Fibroblast of lung (primary cell): ENCODE measurements around the gene TXNDC5. TPM values are rescaled to one million over a fixed set of nuclear protein-coding genes. Genes with fewer than 3 reads are reported as not detected.

ENCODE experiments used
- DNase-seq, 2 donors: peaks; one replicate each; pipeline versions ENCODE4 v3.0.0 to v3.0.0-alpha.2; 2010; ENCODE audit warnings: low read depth in 2 of 2
- H2AFZ ChIP-seq: 2 replicates; pipeline ENCODE4 v1.5.1; 2012; ENCODE audit warnings: low read length, control low read depth, inconsistent platforms
- H3K27ac ChIP-seq: 2 replicates; pipeline ENCODE4 v1.5.1; 2011; ENCODE audit warnings: low read length, control low read depth; ENCODE audit not compliant: insufficient read depth
- H3K27me3 ChIP-seq: 2 replicates; pipeline ENCODE4 v1.5.1; 2011; ENCODE audit warnings: mild to moderate bottlenecking, low read length; ENCODE audit not compliant: control insufficient read depth, insufficient read depth
- H3K36me3 ChIP-seq: 2 replicates; pipeline ENCODE4 v1.5.1; 2011; ENCODE audit warnings: low read length; ENCODE audit not compliant: control insufficient read depth, insufficient read depth
- H3K4me1 ChIP-seq: 2 replicates; pipeline ENCODE4 v1.5.1; 2011; ENCODE audit warnings: low read length; ENCODE audit not compliant: control insufficient read depth, insufficient read depth; ENCODE audit errors: extremely low read depth
- H3K4me2 ChIP-seq: 2 replicates; pipeline ENCODE4 v1.5.1; 2011; ENCODE audit warnings: low read length, control low read depth; ENCODE audit not compliant: insufficient read depth; ENCODE audit errors: extremely low read depth
- H3K4me3 ChIP-seq, 4 experiments: fragments of 200-600 bp in 1 of 4; sonication (generic) in 1 of 4; replicated peaks in 1 of 4; 2 replicates each; pipeline ENCODE4 v1.5.1; 2011 to 2016; ENCODE audit warnings: low read length in 4 of 4, low read depth in 3 of 4, mild to moderate bottlenecking in 3 of 4, control low read depth in 2 of 4, inconsistent platforms in 1 of 4, mixed read lengths in 1 of 4; ENCODE audit not compliant: insufficient read depth in 1 of 4; ENCODE audit errors: control extremely low read depth in 1 of 4
- H3K79me2 ChIP-seq: 2 replicates; pipeline ENCODE4 v1.5.1; 2012; ENCODE audit warnings: mild to moderate bottlenecking, low read length, inconsistent platforms; ENCODE audit not compliant: control insufficient read depth, insufficient read depth
- H3K9ac ChIP-seq: 2 replicates; pipeline ENCODE4 v1.5.1; 2011; ENCODE audit warnings: mild to moderate bottlenecking, low read length, control low read depth; ENCODE audit not compliant: insufficient read depth
- H3K9me3 ChIP-seq: 2 replicates; pipeline ENCODE4 v1.5.1; 2012; ENCODE audit warnings: low read depth, low read length; ENCODE audit not compliant: control insufficient read depth, insufficient read depth
- H4K20me1 ChIP-seq: 2 replicates; pipeline ENCODE4 v1.5.1; 2011; ENCODE audit warnings: low read length; ENCODE audit not compliant: control insufficient read depth, insufficient read depth; ENCODE audit errors: extremely low read depth
- CTCF ChIP-seq, 2 donors: IDR thresholded peaks in 1 of 2; conservative IDR thresholded peaks in 1 of 2; 1 replicate in 1 of 2; 2 replicates in 1 of 2; pipeline ENCODE4 v1.5.1; 2011 to 2012; ENCODE audit warnings: low read length in 2 of 2, control low read depth in 1 of 2, inconsistent platforms in 1 of 2, low read depth in 1 of 2, mild to moderate bottlenecking in 1 of 2
- EZH2 ChIP-seq: IDR thresholded peaks from 2 replicates; pipeline ENCODE4 v1.5.1; 2012; ENCODE audit warnings: low read length, control low read depth, mild to moderate bottlenecking; ENCODE audit errors: missing control alignments
- polyA plus RNA-seq, 2 donors: library from polyadenylated mRNA; depleted of rRNA in 1 of 2; stranded (reverse) in 1 of 2; unstranded in 1 of 2; fragments of >200 nt; gene quantifications; 2 replicates each; pipeline ENCODE4 v1.2.1, GENCODE V29; 2011 to 2012; ENCODE audit warnings: missing spikeins in 1 of 2
- total RNA-seq: library from RNA; depleted of rRNA; stranded (reverse); fragments of >200 nt; gene quantifications from 2 replicates; pipeline ENCODE4 v1.2.1, GENCODE V29; 2014

Gene TXNDC5
- total and polyA plus RNA-seq, 2 donors (not counting 1 experiment from before 2014, with no cell fraction given), result 349 to 354 TPM

GRCh38 chr6:7905416-7905815 is 5.2 kb downstream of the TXNDC5 start:
- no peak overlapping the region for H3K9ac ChIP-seq
- H3K79me2 ChIP-seq, result peaks cover 45% of the 10 kb centered on the region
- TF ChIP-seq EZH2 (no peak), CTCF (conservative IDR thresholded peaks at IDR 0.05 in 1 of 2, IDR thresholded peaks at IDR 0.05 in 1 of 2; ENCODE audit: low read depth in 1 of 2, low read length in 2 of 2) (no peak)
- H3K4me1 ChIP-seq, result no peaks in the 10 kb centered on the region
- H3K4me2 ChIP-seq, result no peak overlapping the region
- no peak overlapping the region for H3K27ac ChIP-seq
- no peaks in the 10 kb centered on the region for H3K27me3 ChIP-seq
- H3K4me3 ChIP-seq, result no peak overlapping the region
- H2AFZ ChIP-seq, result no peak overlapping the region
- DNase-seq, result peak in 1 of 2 donors; percentile 8
- peaks cover 14% of the 10 kb centered on the region for H3K36me3 ChIP-seq
- no peaks in the 10 kb centered on the region for H4K20me1 ChIP-seq
- no peaks in the 10 kb centered on the region for H3K9me3 ChIP-seq

- Histone ChIP-seq H3K4me3 (no peak overlapping the region), H3K36me3 (peaks cover 15% of the 10 kb centered on the region), H3K4me1 (no peaks in the 10 kb centered on the region), H3K9me3 (no peaks in the 10 kb centered on the region), H3K79me2 (peaks cover 44% of the 10 kb centered on the region), H3K27ac (no peak overlapping the region), H3K9ac (no peak overlapping the region), H3K4me2 (no peak overlapping the region), H3K27me3 (no peaks in the 10 kb centered on the region), H4K20me1 (no peaks in the 10 kb centered on the region), H2AFZ (no peak overlapping the region)
- no peak for DNase-seq
- TF ChIP-seq EZH2 (no peak), CTCF (conservative IDR thresholded peaks at IDR 0.05 in 1 of 2, IDR thresholded peaks at IDR 0.05 in 1 of 2; ENCODE audit: low read depth in 1 of 2, low read length in 2 of 2) (no peak)
These were observed 5.8 kb downstream of the TXNDC5 start for GRCh38 chr6:7904654-7905319.

- no peaks in the 10 kb centered on the region for H3K27me3 ChIP-seq
- H3K4me2 ChIP-seq, result no peak overlapping the region
- H3K36me3 ChIP-seq, result peaks cover 23% of the 10 kb centered on the region
- no peak for DNase-seq
- H3K4me3 ChIP-seq, result no peak overlapping the region
- no peak overlapping the region for H2AFZ ChIP-seq
- H3K9me3 ChIP-seq, result no peaks in the 10 kb centered on the region
- H3K27ac ChIP-seq, result no peak overlapping the region
- no peak overlapping the region for H3K9ac ChIP-seq
- H3K4me1 ChIP-seq, result no peaks in the 10 kb centered on the region
- H4K20me1 ChIP-seq, result no peaks in the 10 kb centered on the region
- TF ChIP-seq EZH2 (no peak), CTCF (conservative IDR thresholded peaks at IDR 0.05 in 1 of 2, IDR thresholded peaks at IDR 0.05 in 1 of 2; ENCODE audit: low read depth in 1 of 2, low read length in 2 of 2) (no peak)
- peaks cover 33% of the 10 kb centered on the region for H3K79me2 ChIP-seq
These were observed 6.9 kb downstream of the TXNDC5 start for GRCh38 chr6:7903673-7904072.
